GM20431 (cell line): ENCODE data around the gene LRRC46.

ENCODE experiments used
- in situ Hi-C: fragments of 300-500 bp; cut with MseI, MboI; formaldehyde crosslinking; loops from one replicate; pipeline ENCODE4 v1.15.0; 2020; ENCODE audit warnings: low sequenced_read_pairs; ENCODE audit not compliant: unreplicated experiment

LRRC46 gene

GRCh38 chr17:47829870-47830269 lies 1.6 kb upstream of the LRRC46 start:
- in situ Hi-C loops: no loop called here

GRCh38 chr17:47830396-47831002 lies 971 bp upstream of the LRRC46 start:
- in situ Hi-C loops: no loop called here

GRCh38 chr17:47831934-47832327 lies 461 bp downstream of the LRRC46 start:
- in situ Hi-C loops: no loop called here

DNA sequence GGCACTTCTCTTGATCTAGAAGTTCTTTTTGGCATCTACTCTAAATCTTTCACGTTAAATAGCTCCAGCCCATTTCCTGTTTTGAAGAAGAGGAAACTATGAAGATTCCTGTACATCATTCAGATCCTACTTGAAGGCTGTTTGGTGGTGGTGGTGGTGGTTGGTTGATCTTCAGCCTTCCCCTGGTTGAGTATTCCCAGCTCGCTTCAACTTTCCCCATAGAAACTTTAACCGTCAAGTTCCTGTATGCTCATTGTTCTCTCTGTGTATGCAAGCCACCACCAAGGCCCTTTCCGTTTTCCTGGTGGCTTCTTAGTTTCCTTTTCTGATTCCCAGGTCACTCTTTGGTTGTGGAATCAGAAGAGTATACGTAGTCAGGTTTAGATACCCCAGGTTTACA lies 3.3 kb downstream of the LRRC46 start:
- in situ Hi-C loops: no loop called here

DNA sequence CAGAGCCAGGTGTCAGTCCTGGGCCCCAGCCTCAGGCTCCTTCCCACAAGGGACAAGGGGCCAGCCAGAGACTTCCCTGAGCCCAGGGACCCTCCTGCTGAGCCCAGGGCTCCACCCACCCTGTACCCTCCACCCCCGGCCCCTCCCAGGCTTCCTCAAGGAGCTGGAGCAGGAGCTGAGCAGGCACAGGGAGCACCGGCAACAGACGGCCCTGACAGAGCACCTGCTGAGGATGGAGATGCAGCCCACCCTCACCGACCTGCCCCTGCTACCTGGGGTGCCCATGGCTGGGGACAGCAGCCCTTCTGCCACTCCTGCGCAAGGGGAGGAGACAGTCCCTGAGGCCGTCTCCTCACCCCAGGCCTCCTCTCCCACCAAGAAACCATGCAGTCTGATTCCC lies 5.1 kb downstream of the LRRC46 start:
- in situ Hi-C loops: no loop called here

GRCh38 chr17:47837401-47838039 lies 6.0 kb downstream of the LRRC46 start:
- in situ Hi-C loops: no loop called here

GRCh38 chr17:47838636-47839035 lies 7.2 kb downstream of the LRRC46 start:
- in situ Hi-C loops: no loop called here

- in situ Hi-C loops: no loop called here
Observed at GRCh38 chr17:47839071-47839470, 7.6 kb downstream of the LRRC46 start.

- in situ Hi-C loops: loop anchor here (5.0 kb wide), 1 partner anchor 47 kb away; no protein-coding TSS in a partner anchor
Observed at GRCh38 chr17:47840001-47840741, 8.7 kb downstream of the LRRC46 start.

GRCh38 chr17:47840742-47841487 lies 9.4 kb downstream of the LRRC46 start, which contains the start of gene SCRN2:
TSS of gene SCRN2 (minus strand) at chr17:47841273. CDS start at chr17:47840843, 430 bp downstream.
- in situ Hi-C loops: loop anchor here (5.0 kb wide), 1 partner anchor 46 kb away; no protein-coding TSS in a partner anchor

DNA sequence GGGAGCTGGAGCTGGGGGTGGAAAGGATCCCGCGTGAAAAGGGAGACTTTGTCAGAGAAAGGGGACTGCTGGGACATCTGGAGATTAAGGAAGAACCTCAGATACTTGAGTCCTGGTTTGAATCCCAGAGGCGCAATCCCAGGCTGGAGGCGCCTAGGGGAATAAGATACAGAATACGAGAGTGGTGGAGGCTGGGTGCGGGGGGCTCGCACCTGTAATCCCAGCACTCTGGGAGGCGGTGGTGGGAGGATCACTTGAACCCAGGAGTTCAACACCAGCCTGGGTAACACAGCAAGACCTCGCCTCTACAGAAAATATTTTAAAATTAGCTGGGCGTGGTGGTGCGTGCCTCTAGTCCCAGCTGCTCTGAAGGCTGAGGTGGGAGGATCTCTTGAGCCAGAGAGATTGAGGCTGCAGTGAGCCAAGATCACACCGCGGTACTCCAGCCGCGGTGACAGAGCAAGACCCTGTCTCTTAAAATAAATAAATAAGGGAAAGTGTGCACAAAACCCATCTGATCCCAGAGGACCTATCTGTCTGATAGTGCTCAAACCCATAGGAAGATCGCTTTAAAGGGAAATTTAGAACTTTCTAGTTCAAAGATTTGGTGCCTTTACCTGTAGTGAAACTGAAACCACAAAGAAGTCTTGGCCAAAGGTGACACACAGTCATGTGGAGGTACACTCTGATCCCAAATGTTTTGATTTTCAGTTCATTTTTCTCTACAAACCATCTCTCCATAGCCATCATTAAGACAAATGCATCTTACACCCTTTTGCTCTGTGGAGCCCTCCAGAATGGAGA lies 10.2 kb downstream of the LRRC46 start:
- in situ Hi-C loops: loop anchor here (5.0 kb wide), 1 partner anchor 46 kb away; no protein-coding TSS in a partner anchor

DNA sequence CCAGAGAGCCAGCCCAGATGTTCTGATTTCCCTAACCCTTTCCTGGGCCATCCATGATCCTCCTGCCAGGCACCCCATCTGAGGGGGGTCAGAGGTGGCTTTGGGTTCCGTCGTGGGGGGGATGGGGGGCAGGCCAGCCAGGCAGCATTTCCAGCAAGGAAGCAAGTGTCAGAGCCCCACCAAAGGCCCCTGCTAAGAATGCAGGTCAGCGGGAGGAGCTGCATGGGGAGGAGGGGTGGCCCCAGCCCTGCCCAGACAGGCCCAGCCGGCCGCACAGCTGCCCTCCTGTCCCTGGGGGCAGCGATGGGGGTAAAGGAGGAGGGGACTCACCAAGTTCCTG lies 11.9 kb downstream of the LRRC46 start:
- in situ Hi-C loops: loop anchor here (5.0 kb wide), 1 partner anchor 44 kb away; no protein-coding TSS in a partner anchor

GRCh38 chr17:47844227-47844626 lies 12.8 kb downstream of the LRRC46 start:
- in situ Hi-C loops: loop anchor here (5.0 kb wide), 1 partner anchor 43 kb away; no protein-coding TSS in a partner anchor

GRCh38 chr17:47844814-47845715 lies 13.6 kb downstream of the LRRC46 start:
- in situ Hi-C loops: loop anchor here (5.0 kb wide), 1 partner anchor 42 kb away; no protein-coding TSS in a partner anchor

- in situ Hi-C loops: no loop called here
Observed at GRCh38 chr17:47845716-47846075, 14.2 kb downstream of the LRRC46 start.

- in situ Hi-C loops: no loop called here
Observed at GRCh38 chr17:47846716-47847340, 15.4 kb downstream of the LRRC46 start.

- in situ Hi-C loops: no loop called here
Observed at GRCh38 chr17:47847341-47848197, 16.1 kb downstream of the LRRC46 start.
